ENCODE measurements around the gene SMYD3. TPM values are rescaled to one million over a fixed set of nuclear protein-coding genes. Genes with fewer than 3 reads are reported as not detected.

SMYD3 gene
- total RNA-seq, 6 experiments from 2014 or later, result 6.3 to 10.0 (median 6.6) TPM

DNA sequence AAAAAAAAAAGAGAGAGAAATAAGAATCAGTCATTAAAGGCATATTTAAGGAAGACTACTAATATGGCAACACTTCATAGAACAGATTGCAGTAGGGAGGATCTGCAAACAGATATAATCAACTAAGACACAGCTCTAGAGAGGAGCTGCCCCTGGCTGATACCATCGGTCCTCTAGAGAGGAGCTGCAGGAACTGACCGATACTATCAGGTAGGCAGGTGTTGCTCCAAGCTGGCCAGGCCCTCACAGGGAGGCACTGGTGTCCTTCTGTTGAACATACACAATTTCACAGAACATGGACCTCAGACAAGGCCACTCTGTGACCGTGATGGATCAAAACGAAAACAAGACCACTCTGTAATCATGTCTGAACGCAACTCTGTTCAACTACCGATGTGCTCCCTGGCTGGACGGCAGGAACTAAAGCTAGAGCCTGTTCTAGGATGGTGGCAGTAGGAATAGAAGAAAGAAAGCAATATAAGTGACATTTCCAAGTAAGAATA lies 15.5 kb downstream of the SMYD3 start:
- Histone ChIP-seq H3K27ac (no peak overlapping the region), H3K4me3 (no peak overlapping the region), H3K4me1 (no peaks in the 10 kb centered on the region), H3K9me3 (no peaks in the 10 kb centered on the region), H3K36me3 (no peaks in the 10 kb centered on the region), H3K27me3 (no peaks in the 10 kb centered on the region)
- DNase-seq (no peak), ATAC-seq (no peak)
- WGBS (ENCODE audit: insufficient coverage, low coverage, low lambda C conversion rate, missing lambda C conversion rate), result 80% methylated on average over 6 of the region's 7 CpGs
- intact Hi-C loops (cut with DNase I), result no loop called here
- TF ChIP-seq POLR2A (IDR thresholded peaks at IDR 0.05), result no peak
- TF ChIP-seq, protein P1, sequence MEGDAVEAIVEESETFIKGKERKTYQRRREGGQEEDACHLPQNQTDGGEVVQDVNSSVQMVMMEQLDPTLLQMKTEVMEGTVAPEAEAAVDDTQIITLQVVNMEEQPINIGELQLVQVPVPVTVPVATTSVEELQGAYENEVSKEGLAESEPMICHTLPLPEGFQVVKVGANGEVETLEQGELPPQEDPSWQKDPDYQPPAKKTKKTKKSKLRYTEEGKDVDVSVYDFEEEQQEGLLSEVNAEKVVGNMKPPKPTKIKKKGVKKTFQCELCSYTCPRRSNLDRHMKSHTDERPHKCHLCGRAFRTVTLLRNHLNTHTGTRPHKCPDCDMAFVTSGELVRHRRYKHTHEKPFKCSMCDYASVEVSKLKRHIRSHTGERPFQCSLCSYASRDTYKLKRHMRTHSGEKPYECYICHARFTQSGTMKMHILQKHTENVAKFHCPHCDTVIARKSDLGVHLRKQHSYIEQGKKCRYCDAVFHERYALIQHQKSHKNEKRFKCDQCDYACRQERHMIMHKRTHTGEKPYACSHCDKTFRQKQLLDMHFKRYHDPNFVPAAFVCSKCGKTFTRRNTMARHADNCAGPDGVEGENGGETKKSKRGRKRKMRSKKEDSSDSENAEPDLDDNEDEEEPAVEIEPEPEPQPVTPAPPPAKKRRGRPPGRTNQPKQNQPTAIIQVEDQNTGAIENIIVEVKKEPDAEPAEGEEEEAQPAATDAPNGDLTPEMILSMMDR (IDR thresholded peaks at IDR 0.05), result no peak

DNA sequence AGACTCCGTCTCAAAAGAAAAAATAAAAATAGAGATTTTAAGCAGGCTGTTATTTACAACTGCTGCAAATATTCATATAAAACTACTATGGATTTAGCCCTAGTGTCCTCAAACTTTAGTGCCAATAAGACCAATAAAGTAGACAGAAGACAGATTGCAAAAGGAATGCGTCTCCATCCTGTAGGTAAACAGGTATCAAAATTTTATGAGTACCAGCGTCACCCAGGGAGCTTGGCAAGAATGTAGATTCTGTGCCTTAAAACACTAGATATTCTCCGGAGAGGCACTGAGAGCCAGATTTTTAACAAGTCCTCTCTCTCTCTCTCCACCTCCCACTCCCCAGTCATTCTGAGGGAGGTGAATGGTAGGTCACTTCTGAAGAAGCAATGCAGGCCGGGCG lies 18.4 kb downstream of the SMYD3 start:
- H3K27ac ChIP-seq, result no peak overlapping the region
- intact Hi-C loops (cut with DNase I), result no loop called here
- H3K36me3 ChIP-seq, result no peaks in the 10 kb centered on the region
- no peaks in the 10 kb centered on the region for H3K9me3 ChIP-seq
- H3K4me1 ChIP-seq, result peaks cover 0 to under 1% (median 0%) of the 10 kb centered on the region in 4 donors
- no peak for ATAC-seq
- no peak for TF ChIP-seq POLR2A (IDR thresholded peaks at IDR 0.05)
- TF ChIP-seq, protein P1 (IDR thresholded peaks at IDR 0.05), result no peak
- no peak overlapping the region for H3K4me3 ChIP-seq
- DNase-seq, result no peak
- H3K27me3 ChIP-seq, result no peaks in the 10 kb centered on the region
- 88% methylated on average over 4 of the region's 6 CpGs for WGBS (ENCODE audit: insufficient coverage, low coverage, low lambda C conversion rate, missing lambda C conversion rate)

DNA sequence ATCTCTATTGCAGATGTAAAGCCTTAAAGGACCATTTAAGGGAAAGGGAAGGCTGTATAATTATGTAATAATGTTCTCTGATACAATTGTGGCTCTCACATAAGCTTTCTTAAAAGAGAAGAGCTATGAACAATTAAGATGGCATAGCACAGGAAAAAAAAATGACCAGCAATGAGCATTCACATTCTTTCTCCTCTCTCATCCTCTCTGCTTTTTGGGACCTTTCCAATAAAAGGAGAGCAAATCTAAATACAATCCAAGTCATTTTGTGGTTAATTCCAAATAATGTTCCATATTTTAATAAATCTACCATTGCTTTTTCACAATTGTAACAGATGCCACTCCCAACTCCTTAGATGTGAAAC lies 23.5 kb downstream of the SMYD3 start:
- no peak overlapping the region for H3K27ac ChIP-seq
- H3K4me3 ChIP-seq, result no peak overlapping the region
- no peaks in the 10 kb centered on the region for H3K9me3 ChIP-seq
- intact Hi-C loops (cut with DNase I), result no loop called here
- H3K27me3 ChIP-seq, result no peaks in the 10 kb centered on the region
- DNase-seq (no peak), ATAC-seq (no peak)
- TF ChIP-seq POLR2A (IDR thresholded peaks at IDR 0.05), result no peak
- TF ChIP-seq, protein P1 (IDR thresholded peaks at IDR 0.05), result no peak
- H3K4me1 ChIP-seq, result peaks cover 0 to 4% (median 0%) of the 10 kb centered on the region in 4 donors
- H3K36me3 ChIP-seq, result no peaks in the 10 kb centered on the region

DNA sequence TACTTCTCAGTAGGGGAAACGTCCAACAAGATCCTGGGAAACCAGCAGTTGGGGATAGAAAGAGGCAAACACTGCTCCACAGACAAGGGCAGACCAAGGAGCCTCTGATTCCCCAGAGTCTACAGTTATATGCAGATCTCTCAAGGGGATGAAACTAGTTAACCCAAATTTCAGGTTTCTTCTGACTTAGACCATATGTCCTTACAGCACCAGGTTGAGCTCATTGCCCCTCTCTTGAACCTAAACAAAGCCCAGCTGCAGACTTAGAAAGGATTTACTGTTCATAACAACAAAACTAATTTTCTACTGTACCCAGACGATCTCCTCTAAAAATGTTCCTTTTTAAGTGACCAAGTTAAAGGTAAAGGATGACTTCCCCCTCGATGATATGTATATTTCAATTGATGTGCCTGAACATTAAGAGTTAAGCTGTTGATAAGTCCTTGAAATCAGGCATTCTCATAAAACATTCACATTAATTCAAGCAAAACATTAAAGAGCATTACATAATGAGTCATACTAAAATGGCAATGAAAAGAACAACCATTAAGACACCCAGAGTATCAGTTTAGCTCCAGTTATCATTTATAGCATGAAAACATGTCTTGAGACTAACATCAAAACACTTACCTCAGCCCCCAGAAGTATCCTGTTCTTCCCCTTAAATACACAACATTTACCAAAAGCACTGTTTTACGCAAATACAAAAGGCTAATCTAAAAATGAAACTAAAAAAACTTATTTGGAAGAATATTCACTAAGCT lies 24.1 kb downstream of the SMYD3 start:
- TF ChIP-seq, protein P1 (IDR thresholded peaks at IDR 0.05), result no peak
- TF ChIP-seq POLR2A (IDR thresholded peaks at IDR 0.05), result no peak
- 59% methylated on average over 4 of the region's 4 CpGs for WGBS (ENCODE audit: insufficient coverage, low coverage, low lambda C conversion rate, missing lambda C conversion rate)
- intact Hi-C loops (cut with DNase I), result no loop called here
- Histone ChIP-seq H3K27ac (no peak overlapping the region), H3K36me3 (no peaks in the 10 kb centered on the region), H3K27me3 (no peaks in the 10 kb centered on the region), H3K9me3 (no peaks in the 10 kb centered on the region), H3K4me1 (peaks cover 0 to 4% (median 0%) of the 10 kb centered on the region in 4 donors), H3K4me3 (no peak overlapping the region)
- ATAC-seq (no peak), DNase-seq (no peak)
